HG03066 (cell line): ENCODE measurements around the gene LRP5.

ENCODE experiments used
- ATAC-seq: cut with Tn5 transposase; IDR thresholded peaks from one replicate; pipeline ENCODE4 v1.9.1; 2021; ENCODE audit warnings: low read depth; ENCODE audit not compliant: unreplicated experiment

LRP5 gene

GRCh38 chr11:68326334-68327215 is 14.2 kb downstream of the LRP5 start:
- ATAC-seq: no peak

- ATAC-seq: no peak
Observed at GRCh38 chr11:68327586-68328370, 15.4 kb downstream of the LRP5 start.

- no peak for ATAC-seq
Observed at GRCh38 chr11:68328374-68329091, 16.1 kb downstream of the LRP5 start.

GRCh38 chr11:68329536-68329935 is 17.1 kb downstream of the LRP5 start:
- no peak for ATAC-seq

GRCh38 chr11:68329978-68330699 is 17.7 kb downstream of the LRP5 start:
- no peak for ATAC-seq

GRCh38 chr11:68330700-68331337 is 18.4 kb downstream of the LRP5 start:
- no peak for ATAC-seq

GRCh38 chr11:68331338-68331947 is 19.1 kb downstream of the LRP5 start:
- no peak for ATAC-seq

- ATAC-seq: no peak
Observed at GRCh38 chr11:68332186-68332585, 19.8 kb downstream of the LRP5 start.

GRCh38 chr11:68333173-68333572 is 20.8 kb downstream of the LRP5 start:
- ATAC-seq: no peak

GRCh38 chr11:68334923-68335322 is 22.5 kb downstream of the LRP5 start:
- ATAC-seq: no peak

GRCh38 chr11:68335683-68336082 is 23.3 kb downstream of the LRP5 start:
- ATAC-seq: no peak

- ATAC-seq: no peak
Observed at GRCh38 chr11:68336716-68337115, 24.3 kb downstream of the LRP5 start.

GRCh38 chr11:68337399-68337835 is 25.0 kb downstream of the LRP5 start:
- no peak for ATAC-seq

- no peak for ATAC-seq
Observed at GRCh38 chr11:68338051-68338780, 25.8 kb downstream of the LRP5 start.

- ATAC-seq: no peak
Observed at GRCh38 chr11:68340003-68340767, 27.8 kb downstream of the LRP5 start.

GRCh38 chr11:68340784-68341556 is 28.6 kb downstream of the LRP5 start:
- ATAC-seq: no peak
